Measurements from ENCODE around the gene GTPBP1. TPM values are rescaled to one million over a fixed set of nuclear protein-coding genes. Genes with fewer than 3 reads are reported as not detected.

The GTPBP1 gene
- polyA plus RNA-seq, 1 of the 3 experiments (the other 2 are of a cell fraction) = 15.2 TPM

DNA sequence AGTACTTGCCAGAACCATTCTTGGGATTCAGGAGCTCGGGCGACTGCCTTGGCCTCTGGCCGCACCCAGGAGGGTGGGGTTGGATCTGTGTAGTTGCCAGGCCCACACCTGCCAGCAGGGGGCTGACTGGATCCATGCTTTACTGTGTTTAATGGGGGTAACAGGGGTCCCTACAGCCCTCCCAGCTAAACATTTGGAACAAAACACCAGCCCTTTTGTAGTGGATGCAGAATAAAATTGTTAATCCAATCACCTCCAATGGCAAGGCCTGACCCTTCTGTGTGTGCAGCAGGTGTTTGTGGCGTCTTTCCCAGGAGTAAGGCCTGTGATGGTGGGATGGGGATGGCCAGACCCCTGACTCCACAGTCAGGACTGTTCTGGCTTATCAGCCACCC is 27.6 kb downstream of the GTPBP1 start:
- peak; percentile 74 for DNase-seq
- no peaks in the 10 kb centered on the region for H3K27me3 ChIP-seq (ENCODE audit: insufficient read depth)
- no peaks in the 10 kb centered on the region for H3K79me2 ChIP-seq (ENCODE audit: insufficient read depth)
- peak overlapping the region in 1 of 2 experiments; percentile 48; a peak in 1 of 4 replicates for H3K4me3 ChIP-seq (ENCODE audit: low read depth in 2 of 2, low read length in 1 of 2)
- no peak overlapping the region for H3K4me2 ChIP-seq
- no peaks in the 10 kb centered on the region for H3K9me3 ChIP-seq
- H3K9me2 ChIP-seq = no peaks in the 10 kb centered on the region
- CTCF ChIA-PET = interaction anchor here (0.6 to 2.3 kb wide), 10 partner anchors 8 to 35 kb away, joined by 3 to 15 read pairs (median 4); no protein-coding TSS in a partner anchor
- POLR2A ChIA-PET = no interaction called here
- WGBS (ENCODE audit: low lambda C conversion rate) = no CpG with 5 or more reads among the region's 4 CpGs
- H3K4me1 ChIP-seq (ENCODE audit: control insufficient read depth in 1 of 2, insufficient read depth in 2 of 2, low read depth in 1 of 2, low read length in 1 of 2) = no peaks in the 10 kb centered on the region; a peak in 1 of 4 replicates
- TF ChIP-seq CTCF (IDR thresholded peaks at IDR 0.05) (peak; percentile 58), PBX3 (IDR thresholded peaks at IDR 0.05) (no peak), RAD21 (IDR thresholded peaks at IDR 0.05; ENCODE audit: low read length) (peak; percentile 40), SIN3A (IDR thresholded peaks at IDR 0.05; ENCODE audit: borderline replicate concordance, low read depth, low read length) (no peak)
- H4K20me1 ChIP-seq (ENCODE audit: insufficient read depth) = no peaks in the 10 kb centered on the region
- H3F3A ChIP-seq (replicated peaks; ENCODE audit: insufficient read depth) = no peaks in the 10 kb centered on the region
- H3K36me3 ChIP-seq (replicated peaks in 1 of 2; ENCODE audit: control insufficient read depth in 1 of 2, insufficient read depth in 2 of 2, low read length in 1 of 2) = peaks cover 0 to 15% of the 10 kb centered on the region in 2 experiments
- no peak overlapping the region; a peak in 1 of 4 replicates for H3K27ac ChIP-seq (ENCODE audit: low read depth in 2 of 2, low read length in 1 of 2)
- H2AFZ ChIP-seq (ENCODE audit: low read depth) = no peak overlapping the region
- H3K9ac ChIP-seq = no peak overlapping the region

DNA sequence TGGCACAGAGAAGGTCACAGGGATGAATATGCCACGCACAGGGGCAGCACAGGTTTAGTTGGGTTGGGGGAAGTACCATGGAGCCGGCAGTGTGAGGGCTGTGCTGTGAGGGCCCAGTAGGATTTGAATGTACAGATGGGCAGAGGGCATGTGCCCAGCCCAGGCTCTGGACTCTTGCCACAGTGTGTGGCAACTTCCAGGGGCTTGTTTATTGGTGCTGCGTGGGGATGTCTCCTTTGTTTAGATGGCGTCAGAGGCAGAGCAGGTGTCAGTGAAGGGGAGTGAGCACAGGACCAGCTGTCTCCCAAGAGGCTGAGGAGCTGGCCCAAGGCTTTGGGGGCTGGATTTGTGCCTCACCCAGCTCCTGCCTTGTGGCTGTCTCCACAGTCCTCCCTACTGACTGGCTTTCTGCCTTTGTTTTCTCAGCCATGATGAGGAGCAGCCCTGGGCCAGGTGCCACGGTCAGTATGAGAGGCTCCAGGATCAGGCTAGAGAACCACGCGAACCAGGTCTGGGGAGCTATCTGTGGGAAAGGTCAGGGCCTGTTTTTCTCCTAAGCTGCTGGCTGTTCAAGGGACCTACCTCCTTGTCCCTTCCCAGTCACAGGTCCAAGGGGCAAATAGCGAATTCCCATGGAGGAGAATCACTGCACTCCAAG is 28.1 kb downstream of the GTPBP1 start:
- WGBS (ENCODE audit: low lambda C conversion rate) = 94% methylated on average over 3 of the region's 8 CpGs
- no peak overlapping the region for H3K4me2 ChIP-seq
- H3K27ac ChIP-seq (ENCODE audit: low read depth in 2 of 2, low read length in 1 of 2) = no peak overlapping the region; a peak in 1 of 4 replicates
- no peak overlapping the region for H3K9ac ChIP-seq
- no peaks in the 10 kb centered on the region; a peak in 1 of 4 replicates for H3K4me1 ChIP-seq (ENCODE audit: control insufficient read depth in 1 of 2, insufficient read depth in 2 of 2, low read depth in 1 of 2, low read length in 1 of 2)
- H3K9me3 ChIP-seq = no peaks in the 10 kb centered on the region
- H3K4me3 ChIP-seq (ENCODE audit: low read depth in 2 of 2, low read length in 1 of 2) = no peak overlapping the region
- peaks cover 0 to 15% of the 10 kb centered on the region in 2 experiments for H3K36me3 ChIP-seq (replicated peaks in 1 of 2; ENCODE audit: control insufficient read depth in 1 of 2, insufficient read depth in 2 of 2, low read length in 1 of 2)
- H3K27me3 ChIP-seq (ENCODE audit: insufficient read depth) = no peaks in the 10 kb centered on the region
- no peaks in the 10 kb centered on the region for H4K20me1 ChIP-seq (ENCODE audit: insufficient read depth)
- H3F3A ChIP-seq (replicated peaks; ENCODE audit: insufficient read depth) = no peaks in the 10 kb centered on the region
- ChIA-PET CTCF (interaction anchor here (0.6 to 2.3 kb wide), 9 partner anchors 9 to 35 kb away, joined by 3 to 15 read pairs (median 3); no protein-coding TSS in a partner anchor), POLR2A (no interaction called here)
- H2AFZ ChIP-seq (ENCODE audit: low read depth) = no peak overlapping the region
- H3K79me2 ChIP-seq (ENCODE audit: insufficient read depth) = no peaks in the 10 kb centered on the region
- no peak for DNase-seq
- no peaks in the 10 kb centered on the region for H3K9me2 ChIP-seq
- TF ChIP-seq, protein P1, sequence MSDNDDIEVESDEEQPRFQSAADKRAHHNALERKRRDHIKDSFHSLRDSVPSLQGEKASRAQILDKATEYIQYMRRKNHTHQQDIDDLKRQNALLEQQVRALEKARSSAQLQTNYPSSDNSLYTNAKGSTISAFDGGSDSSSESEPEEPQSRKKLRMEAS (IDR thresholded peaks at IDR 0.05; ENCODE audit: low read depth) = no peak
- TF ChIP-seq MEF2A (IDR thresholded peaks at IDR 0.05; ENCODE audit: borderline replicate concordance, low read depth) (no peak), PBX3 (IDR thresholded peaks at IDR 0.05) (no peak), TCF12 (IDR thresholded peaks at IDR 0.05) (no peak), MXI1 (IDR thresholded peaks at IDR 0.05; ENCODE audit: low read depth, low read length) (no peak), TEAD4 (IDR thresholded peaks at IDR 0.05; ENCODE audit: borderline replicate concordance, insufficient read depth) (no peak), CHD2 (IDR thresholded peaks at IDR 0.05; ENCODE audit: low read length, partially characterized antibody) (no peak), POLR2AphosphoS5 (IDR thresholded peaks at IDR 0.05; ENCODE audit: low read depth, low read length) (no peak), RFX5 (IDR thresholded peaks at IDR 0.05; ENCODE audit: low read length) (no peak), SIN3A (IDR thresholded peaks at IDR 0.05; ENCODE audit: borderline replicate concordance, low read depth, low read length) (no peak), CTCF (IDR thresholded peaks at IDR 0.05) (no peak), FOXM1 (IDR thresholded peaks at IDR 0.05; ENCODE audit: low read depth) (no peak), EZH2phosphoT487 (IDR thresholded peaks at IDR 0.05; ENCODE audit: borderline replicate concordance, low read depth) (no peak)
- TF ChIP-seq, protein P2, sequence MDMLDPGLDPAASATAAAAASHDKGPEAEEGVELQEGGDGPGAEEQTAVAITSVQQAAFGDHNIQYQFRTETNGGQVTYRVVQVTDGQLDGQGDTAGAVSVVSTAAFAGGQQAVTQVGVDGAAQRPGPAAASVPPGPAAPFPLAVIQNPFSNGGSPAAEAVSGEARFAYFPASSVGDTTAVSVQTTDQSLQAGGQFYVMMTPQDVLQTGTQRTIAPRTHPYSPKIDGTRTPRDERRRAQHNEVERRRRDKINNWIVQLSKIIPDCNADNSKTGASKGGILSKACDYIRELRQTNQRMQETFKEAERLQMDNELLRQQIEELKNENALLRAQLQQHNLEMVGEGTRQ (IDR thresholded peaks at IDR 0.05; ENCODE audit: borderline replicate concordance, low read depth, low read length) = no peak
- TF ChIP-seq, protein P3, sequence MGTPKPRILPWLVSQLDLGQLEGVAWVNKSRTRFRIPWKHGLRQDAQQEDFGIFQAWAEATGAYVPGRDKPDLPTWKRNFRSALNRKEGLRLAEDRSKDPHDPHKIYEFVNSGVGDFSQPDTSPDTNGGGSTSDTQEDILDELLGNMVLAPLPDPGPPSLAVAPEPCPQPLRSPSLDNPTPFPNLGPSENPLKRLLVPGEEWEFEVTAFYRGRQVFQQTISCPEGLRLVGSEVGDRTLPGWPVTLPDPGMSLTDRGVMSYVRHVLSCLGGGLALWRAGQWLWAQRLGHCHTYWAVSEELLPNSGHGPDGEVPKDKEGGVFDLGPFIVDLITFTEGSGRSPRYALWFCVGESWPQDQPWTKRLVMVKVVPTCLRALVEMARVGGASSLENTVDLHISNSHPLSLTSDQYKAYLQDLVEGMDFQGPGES (IDR thresholded peaks at IDR 0.05; ENCODE audit: low read depth, low read length) = no peak
